ENCODE results near the gene SBF1.

The SBF1 gene

DNA sequence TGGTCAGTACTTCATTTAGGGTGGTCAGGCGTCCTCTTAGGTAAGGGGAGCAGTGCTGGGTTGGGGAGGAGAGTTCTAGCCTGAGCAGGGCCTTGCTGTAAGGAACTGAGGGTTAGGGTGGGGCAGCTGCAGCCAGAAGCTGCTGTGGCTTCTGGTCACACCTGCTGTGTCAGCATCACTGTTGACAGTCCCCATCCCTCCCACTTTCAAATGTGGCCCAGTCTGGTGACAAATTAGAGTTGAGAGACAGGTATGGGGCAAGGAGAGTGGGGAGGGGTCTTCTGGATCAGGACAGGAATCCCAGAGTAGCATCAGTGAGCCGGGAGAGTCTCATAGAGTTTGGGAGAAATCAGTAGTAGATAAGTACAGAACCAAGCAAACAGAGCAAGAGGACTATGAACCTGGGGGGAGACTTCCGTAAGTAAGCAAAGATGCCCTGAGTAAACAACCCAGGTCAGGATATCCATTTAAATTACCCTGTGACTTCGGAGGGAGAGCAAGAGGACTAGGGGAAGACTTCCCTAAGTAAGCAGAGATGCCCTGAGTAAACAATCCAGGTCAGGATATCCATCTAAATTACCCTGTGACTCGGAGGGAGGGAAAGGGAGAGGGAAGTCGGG lies 78.0 kb downstream of the SBF1 start:
- DNase-seq, result no peak

Data from bone marrow (tissue), 2 donors.